Measurements from ENCODE around the gene SACM1L.
"Not testable (repeated sequence)": the region's sequence is repeated elsewhere in the genome, so short reads cannot be mapped to it uniquely, and the experiment has no call there.

The SACM1L gene

DNA sequence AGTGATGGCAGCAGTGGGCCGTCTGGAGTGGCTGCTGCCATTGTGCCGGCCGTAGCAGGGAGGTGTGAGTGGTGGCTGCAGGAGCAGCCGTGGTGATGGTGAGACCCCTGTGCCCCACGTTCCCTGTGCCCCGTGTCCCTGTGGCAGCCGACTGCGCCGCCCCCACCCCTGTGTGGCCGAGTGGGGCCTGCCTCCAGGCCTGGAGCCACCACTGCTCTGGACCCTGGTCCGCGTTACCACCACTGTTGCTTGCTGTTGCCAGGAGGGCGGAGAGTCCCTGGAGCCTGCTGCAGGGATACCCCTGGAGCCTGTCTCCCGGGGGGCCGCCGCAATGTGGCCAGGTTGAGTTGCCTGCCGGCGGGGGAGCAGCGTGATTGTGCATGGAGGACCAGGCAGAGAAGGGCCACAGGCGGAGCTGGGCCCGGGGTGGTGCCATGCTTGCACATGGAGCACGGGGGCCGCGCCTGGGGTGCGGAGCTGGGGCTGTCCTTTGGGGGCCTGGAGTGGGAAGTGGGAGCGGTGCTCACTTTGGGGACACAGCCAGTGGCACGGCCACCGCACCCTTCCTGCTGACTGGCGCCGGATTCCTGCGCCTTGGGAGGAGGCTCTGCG is 57.1 kb downstream of the SACM1L start:
- no peak for DNase-seq

DNA sequence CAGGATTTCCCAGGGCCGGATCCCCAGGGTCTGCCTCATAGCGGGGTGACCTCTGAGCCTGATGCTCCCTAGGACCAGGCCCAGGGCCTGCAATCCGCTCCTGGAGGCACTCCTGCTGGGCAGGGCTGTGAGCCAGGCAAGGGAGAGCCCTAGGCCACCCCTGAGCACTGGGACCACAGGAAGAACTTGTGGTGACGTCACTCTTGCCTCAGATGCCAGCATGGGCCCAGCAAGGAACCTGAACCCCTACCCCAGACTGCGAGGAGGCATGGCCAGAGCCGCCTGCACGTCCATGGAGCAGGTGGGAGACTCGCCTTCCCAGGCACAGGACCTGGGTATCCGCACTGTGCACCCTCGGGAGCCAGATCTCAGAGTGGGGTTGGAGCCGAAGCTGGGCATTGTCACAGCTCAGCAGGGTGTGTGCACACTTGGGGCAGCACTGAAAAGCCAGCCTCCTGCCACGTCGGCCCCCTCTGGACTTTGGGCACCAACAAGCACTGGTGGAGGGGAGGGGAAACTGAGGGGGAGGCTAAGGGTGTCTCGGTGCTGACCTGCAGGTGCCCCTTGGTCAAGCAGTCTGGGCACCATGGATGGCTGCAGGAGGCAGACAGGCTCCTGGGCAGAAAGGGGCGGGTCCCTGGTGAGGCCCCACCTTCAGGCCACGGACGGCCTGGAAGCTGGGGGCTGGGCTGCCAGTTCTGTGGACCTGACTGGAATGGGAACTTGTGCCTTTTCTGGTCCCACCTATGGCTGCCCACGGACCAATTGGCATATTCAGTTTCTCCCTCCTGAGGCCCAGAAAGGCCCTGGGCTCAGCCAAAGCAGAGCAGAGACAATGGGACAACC is 57.8 kb downstream of the SACM1L start:
- DNase-seq, result no peak

GRCh38 chr3:45748068-45748467 is 58.9 kb downstream of the SACM1L start:
- no peak for DNase-seq

DNA sequence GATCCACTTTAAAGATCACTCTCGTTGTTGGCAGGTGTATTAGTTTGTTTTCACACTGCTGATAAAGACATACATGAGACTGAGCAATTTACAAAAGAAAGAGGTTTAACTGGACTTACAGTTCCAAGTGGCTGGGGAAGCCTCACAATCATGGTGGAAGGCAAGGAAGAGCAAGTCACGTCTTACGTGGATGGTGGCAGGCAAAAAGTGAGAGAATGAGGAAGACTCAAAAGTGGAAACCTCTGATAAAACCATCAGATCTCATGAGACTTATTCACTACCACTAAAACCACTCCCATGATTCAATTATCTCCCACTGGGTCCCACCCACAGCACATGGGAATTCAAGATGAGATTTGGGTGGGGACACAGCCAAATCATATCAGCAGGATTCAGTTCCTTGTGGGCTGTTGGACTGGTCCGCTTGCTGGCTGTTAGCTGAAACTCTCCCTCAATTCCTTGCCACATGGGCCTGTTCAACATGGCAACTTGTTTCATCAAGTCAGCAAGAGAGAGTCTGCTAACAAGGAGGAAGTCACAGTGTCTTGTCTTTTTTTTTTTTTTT is 59.9 kb downstream of the SACM1L start:
- not testable (repeated sequence) for DNase-seq

- DNase-seq, result no peak
Observed at GRCh38 chr3:45749880-45750279, 60.7 kb downstream of the SACM1L start.

GRCh38 chr3:45751537-45752242 is 62.5 kb downstream of the SACM1L start:
- DNase-seq, result no peak

- DNase-seq, result no peak
Observed at GRCh38 chr3:45753095-45753494, 63.9 kb downstream of the SACM1L start.

DNA sequence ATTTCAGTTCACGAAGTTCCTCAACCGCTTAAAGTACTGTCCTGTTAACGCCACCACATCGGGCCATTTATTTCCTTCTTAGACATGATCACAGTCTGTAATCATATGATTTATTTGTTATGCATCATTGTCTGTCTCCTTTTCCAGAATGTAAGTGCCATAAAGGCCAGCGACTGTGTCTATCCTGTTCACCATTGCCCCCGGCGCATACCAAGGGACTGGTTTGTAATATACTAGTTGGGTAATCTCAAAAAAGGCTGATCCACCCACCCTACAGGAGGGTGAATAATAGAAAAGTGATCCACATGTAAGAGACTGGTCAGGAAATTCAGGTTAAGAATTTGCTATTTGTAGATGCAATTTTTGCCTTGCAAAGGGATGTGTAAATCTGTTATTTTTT is 65.3 kb downstream of the SACM1L start:
- DNase-seq, result no peak

GRCh38 chr3:45756055-45756454 is 66.9 kb downstream of the SACM1L start:
- no peak for DNase-seq

DNA sequence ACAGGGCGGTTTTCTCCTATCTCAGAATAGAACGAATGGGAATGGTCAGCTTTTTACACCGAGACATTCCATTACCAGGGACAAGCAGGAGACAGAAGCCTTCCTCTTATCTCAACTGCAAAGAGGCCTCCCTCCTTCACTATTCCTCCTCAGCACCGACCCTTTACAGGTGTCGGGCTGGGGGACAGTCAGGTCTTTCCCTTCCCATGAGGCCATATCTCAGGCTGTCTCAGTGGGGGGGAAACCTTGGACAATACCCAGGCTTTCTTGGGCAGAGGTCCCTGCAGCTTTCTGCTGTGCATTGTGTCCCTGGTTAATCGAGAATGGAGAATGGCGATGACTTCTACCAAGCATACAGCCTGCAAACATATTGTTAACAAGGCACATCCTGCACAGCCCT is 67.9 kb downstream of the SACM1L start:
- DNase-seq, result not testable (repeated sequence)

- DNase-seq, result no peak
Observed at GRCh38 chr3:45758871-45759270, 69.7 kb downstream of the SACM1L start.

DNA sequence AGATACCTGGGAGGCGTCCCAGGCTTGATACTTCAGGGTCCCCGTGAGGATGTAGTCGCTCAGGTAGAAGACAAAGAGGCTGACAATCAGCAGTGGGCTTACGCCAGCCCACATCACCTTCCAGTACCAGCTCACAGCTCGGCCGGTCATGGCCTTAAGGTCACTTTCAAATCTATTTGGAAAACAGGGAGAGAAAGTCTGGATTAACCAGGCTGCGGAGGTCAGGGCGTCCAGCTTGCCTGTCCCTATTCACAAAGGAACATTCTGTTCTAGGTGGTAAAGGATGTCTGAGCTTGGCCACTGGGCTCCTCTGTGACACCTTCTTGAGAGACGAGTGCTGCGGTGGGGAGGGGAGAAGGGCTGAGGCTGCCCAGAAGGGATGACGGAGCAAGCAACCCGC is 70.7 kb downstream of the SACM1L start:
- no peak for DNase-seq

- DNase-seq, result peak; percentile 11
Observed at GRCh38 chr3:45760878-45761711, 71.9 kb downstream of the SACM1L start.

DNA sequence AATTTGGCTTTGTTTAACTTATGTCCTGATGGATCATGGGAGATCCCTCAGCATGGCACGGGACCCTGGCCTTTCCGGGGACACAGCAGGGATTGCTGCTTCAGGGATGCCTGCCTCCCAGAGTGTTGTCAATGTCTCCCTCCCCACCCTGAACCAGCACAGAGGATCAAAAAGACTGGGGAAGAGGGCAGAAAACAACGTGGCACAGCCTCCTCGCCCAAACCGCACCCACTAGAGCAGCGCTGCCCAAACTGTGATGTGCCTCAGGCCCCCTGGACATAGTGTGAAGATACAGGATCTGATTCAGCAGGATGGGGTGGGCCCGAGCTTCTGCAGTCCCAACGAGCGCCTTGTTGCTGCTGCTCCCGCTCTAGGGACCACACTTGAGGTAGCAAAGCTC is 72.6 kb downstream of the SACM1L start:
- no peak for DNase-seq

- DNase-seq, result no peak
Observed at GRCh38 chr3:45762647-45763302, 73.6 kb downstream of the SACM1L start.

DNA sequence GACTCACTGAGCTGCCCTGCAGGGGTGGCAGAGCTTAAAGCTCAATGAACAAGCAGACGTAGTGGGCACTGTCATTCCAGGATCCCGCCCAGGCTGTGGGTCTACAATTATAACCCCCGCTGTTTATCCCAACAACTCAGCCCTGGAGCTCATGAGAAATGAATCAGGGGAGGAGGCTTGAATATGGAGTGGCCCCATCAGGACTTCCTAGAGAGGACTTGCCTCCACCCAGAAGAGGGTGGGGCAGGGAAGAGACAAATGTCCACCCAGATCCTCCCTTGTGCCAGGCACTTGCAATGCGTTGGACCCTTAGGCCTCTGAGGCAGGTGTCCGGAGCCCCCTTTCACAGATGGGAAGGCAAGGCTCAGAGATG is 74.1 kb downstream of the SACM1L start:
- DNase-seq, result no peak

DNA sequence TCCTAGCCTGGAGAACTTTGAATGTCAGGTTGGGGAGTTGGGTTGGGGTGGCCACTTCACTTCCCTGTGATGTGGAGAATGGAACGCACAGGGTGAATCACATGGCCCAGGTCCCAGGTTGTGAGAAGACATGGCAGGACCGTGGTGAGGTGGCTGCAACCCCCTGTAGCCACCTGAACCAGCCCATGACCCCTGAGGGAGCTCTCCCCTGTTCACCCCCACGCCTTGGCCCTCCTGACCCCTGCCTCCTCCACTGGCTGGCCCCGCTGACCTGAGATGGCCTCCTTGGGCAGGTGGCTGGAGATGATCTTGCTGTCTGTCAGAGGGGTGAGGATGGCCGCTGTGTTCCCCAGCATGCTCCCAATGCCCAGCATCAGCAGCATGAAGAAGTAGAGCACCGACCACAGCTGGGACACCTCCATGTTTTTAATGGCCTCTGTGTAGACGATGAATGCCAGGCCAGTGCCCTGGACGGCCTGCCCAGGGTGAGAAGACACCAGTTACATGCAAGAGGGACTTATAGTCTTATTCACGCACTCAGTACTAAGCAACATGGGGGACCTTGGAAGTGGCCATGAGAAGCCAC is 76.2 kb downstream of the SACM1L start:
- DNase-seq, result no peak

- no peak for DNase-seq
Observed at GRCh38 chr3:45765958-45766357, 76.8 kb downstream of the SACM1L start.

DNA sequence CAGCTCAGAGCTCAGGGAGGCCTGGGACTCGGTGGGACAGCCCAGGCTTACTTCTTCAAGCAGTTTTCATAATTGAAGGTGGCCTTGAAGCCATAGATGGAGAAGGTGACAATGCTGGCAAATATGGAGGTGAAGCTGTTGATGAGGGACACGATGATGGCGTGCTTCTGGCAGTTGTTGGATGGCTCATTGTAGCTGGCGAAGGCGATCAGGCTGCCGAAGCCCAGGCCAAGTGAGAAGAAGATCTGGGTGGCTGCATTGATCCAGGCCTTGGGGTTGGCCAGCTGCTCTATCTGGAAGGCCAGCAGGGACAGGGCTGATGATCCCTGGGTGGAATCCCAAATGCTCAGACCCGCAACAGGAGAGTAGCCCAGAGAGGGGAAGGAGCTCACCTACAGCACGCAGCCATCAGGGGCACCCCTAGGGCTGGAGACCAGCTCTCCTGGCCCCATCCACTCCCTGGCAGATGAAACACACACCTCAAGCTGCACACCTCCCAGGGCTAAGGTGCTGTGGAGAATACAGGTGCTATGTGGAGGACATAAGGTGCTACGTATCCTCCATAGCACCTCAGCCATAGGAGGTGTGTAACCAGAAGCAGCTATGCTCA is 82.1 kb downstream of the SACM1L start:
- DNase-seq, result no peak

- DNase-seq, result no peak
Observed at GRCh38 chr3:45771831-45772230, 82.6 kb downstream of the SACM1L start.

GRCh38 chr3:45772341-45773035 is 83.3 kb downstream of the SACM1L start:
- no peak for DNase-seq

Data from DMS79 treated with DMSO at 0.1 percent for 48 hours (cell line).